NK-92 (cell line): Measurements from ENCODE around the gene PCLAF.
"Not testable (repeated sequence)": the region's sequence is repeated elsewhere in the genome, so short reads cannot be mapped to it uniquely, and the experiment has no call there.

ENCODE experiments used
- DNase-seq: peaks from one replicate; lab custom pipeline; 2025; ENCODE audit not compliant: unreplicated experiment; lab: John Stamatoyannopoulos, UW

The PCLAF gene, protein sequence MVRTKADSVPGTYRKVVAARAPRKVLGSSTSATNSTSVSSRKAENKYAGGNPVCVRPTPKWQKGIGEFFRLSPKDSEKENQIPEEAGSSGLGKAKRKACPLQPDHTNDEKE

GRCh38 chr15:64381000-64381751 lies at the start of gene PCLAF:
TSS of gene PCLAF (minus strand) at chr15:64381441. CDS start at chr15:64381371, 70 bp downstream.
- DNase-seq = peak; percentile 65

- DNase-seq = no peak
Observed at GRCh38 chr15:64430000-64430735, 48.9 kb upstream of the PCLAF start.

DNA sequence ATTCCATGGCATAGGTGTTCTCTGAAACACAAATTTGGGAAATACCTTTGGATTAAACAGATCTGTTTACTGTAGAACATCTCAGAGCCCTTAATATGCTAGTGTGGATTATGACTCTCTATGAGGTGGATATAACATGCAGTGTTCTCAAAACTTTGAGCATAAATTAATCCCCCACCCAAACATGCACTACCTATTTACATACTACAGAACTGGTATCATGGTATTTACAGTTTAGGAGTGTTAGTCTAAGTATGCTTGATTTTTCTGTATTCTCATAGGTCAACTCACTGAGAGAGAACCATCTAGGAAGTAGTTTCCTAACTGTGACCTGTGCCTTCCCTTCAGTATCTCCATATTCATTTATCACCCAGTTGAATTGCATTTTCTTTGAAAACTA lies 48.2 kb upstream of the PCLAF start:
- no peak for DNase-seq

DNA sequence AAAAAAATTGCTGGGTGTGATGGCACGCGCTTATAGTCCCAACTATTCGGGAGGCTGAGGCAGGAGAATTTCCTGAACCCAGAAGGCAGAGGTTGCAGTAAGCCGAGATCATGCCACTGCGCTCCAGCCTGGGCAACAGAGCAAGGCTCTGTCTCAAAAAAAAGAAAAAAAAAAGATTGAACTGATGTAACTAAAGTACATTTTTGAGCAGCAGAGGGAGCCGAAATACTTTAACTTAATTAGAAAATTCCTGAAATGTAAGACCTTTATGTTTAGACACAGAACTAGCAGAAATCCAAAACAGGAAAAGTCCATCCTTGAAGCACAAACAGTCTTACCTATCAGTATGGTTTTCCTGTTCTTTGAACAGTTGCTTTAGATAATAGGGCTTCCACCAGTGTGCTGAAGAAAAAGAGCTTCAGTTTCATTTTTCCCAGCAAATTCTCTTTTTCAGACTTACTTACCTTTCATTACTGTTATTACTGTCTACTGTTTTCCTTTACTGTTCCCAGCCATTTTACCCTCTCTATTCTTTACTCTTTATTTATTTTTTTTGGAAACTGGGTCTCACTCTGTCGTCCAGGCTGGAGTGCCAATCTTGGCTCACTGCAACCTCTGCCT lies 45.7 kb upstream of the PCLAF start:
- DNase-seq = no peak

GRCh38 chr15:64425221-64425620 lies 44.0 kb upstream of the PCLAF start:
- DNase-seq = no peak

DNA sequence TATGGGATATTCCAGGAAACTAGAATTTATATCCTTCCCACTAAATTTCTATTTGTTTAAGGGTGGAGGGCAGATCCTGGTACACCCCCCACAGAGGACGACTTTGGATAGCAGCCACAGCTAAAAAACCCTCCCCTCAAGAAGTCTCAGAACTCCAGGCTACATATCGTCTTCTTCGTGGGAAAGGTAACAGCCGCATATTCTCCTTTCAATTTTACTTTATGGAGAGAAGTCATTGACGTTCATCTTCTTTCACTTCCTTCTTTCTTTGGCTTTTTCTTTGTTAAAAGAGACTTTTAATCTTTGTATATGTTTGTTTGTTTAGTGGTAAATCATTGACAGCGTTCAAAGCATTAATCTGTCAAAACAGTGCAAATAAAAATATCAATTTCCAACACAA lies 42.7 kb upstream of the PCLAF start:
- no peak for DNase-seq

DNA sequence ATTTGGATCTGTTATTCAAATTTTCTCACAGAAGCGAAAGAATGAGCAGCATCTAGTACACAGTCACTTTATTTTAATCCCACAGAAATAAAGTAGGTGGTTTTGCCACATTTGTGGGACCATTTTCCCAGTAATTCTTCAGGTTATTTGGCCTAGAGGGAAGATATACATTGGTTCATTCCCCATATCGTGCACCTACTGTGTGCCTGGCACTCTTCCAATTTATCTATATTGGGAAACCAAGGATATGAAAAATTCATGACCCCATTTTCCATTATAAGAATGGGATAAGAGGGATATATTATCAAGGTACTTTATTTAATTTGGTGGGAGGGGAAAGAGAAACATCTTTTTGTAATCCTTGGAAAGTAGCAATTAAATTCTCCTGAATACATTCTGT lies 41.5 kb upstream of the PCLAF start:
- DNase-seq = no peak

- no peak for DNase-seq
Observed at GRCh38 chr15:64412216-64412615, 31.0 kb upstream of the PCLAF start.

- DNase-seq = no peak
Observed at GRCh38 chr15:64400583-64400982, 19.3 kb upstream of the PCLAF start.

GRCh38 chr15:64398575-64398974 lies 17.3 kb upstream of the PCLAF start:
- no peak for DNase-seq

GRCh38 chr15:64396789-64397188 lies 15.5 kb upstream of the PCLAF start:
- no peak for DNase-seq

DNA sequence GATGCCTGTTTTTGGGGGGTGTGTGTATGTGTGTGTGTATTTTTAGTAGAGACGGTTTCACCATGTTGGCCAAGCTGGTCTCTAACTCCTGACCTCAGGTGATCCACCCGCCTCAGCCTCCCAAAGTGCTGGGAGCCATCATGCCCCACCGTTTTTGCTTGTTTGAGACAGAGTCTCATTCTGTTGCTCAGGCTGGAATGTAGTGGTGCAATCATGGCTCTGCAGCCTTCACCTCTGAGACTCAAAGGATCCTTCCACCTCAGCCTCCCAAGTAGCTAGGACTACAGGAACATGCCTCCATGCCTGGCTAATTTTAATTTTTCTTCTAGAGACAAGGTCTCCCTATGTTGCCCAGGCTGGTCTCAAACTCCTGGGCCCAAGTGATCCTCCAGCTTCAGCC lies 11.2 kb upstream of the PCLAF start:
- DNase-seq = not testable (repeated sequence)

GRCh38 chr15:64389036-64389435 lies 7.8 kb upstream of the PCLAF start:
- DNase-seq = no peak

DNA sequence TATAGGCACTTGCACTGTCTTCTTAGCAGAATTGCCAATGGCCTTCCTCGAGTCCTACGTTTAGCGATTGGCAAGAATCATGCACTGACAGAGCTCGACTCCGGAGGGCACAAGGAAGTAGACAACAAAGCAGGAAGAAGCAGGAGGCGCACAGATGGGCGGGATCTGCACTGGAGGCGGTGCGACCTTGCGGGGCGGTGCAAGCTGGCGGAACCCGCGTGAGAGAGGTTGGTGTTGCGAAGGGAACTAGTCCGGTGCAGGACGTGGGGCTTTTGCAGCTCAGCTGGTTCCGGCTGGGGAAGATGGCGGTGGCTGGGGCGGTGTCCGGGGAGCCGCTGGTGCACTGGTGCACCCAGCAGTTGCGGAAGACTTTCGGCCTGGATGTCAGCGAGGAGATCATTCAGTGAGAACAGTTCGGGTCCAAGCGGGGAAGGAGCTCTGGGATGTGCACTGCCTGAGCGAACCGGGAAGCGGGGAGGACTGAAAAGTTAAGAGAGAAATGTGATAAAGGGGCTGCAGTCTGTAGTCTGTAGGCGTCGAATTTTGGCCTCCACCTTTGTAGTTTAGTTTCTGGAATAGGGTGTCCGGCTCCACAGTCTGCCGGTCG lies 6.4 kb upstream of the PCLAF start, which contains the start of gene TRIP4:
Gene TRIP4 (plus strand): TSS at position 275 of the 607 bp plus-strand sequence. CDS start 28 bp downstream, at position 303.
- peak; percentile 86 for DNase-seq

- no peak for DNase-seq
Observed at GRCh38 chr15:64386291-64386690, 5.0 kb upstream of the PCLAF start.

GRCh38 chr15:64383760-64384159 lies 2.5 kb upstream of the PCLAF start:
- DNase-seq = no peak

DNA sequence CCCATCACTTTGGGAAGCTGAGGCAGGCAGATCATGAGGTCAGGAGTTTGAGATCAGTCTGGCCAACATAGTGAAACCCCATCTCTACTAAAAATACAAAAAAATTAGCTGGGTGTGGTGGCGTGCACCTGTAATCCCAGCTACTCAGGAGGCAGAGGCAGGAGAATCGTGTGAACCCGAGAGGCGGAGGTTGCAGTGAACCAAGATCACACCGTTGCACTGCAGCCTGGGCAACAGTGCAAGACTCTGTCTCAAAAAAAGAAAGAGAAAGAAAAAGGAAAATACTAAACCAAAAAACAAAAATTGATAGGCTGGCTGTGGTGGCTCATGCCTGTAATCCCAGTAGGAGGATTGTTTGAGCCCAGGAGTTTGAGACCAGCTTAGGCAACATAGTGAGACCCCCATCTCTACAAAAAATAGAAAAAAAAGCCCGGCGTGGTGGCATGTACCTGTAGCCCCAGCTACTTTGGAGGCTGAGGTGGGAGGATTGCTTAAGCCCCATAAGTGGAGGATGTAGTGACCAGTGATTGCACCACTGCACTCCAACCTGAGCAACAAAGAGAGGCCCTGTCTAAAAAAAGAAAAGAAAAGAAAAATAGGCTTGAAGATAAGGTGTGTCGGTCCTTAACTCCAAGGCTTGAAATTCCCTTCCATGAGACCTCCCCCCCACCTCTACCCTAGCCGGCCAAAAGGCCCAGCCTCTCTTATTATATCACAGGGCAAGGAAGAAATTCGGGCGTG lies 941 bp downstream of the PCLAF start:
- DNase-seq = not testable (repeated sequence)

DNA sequence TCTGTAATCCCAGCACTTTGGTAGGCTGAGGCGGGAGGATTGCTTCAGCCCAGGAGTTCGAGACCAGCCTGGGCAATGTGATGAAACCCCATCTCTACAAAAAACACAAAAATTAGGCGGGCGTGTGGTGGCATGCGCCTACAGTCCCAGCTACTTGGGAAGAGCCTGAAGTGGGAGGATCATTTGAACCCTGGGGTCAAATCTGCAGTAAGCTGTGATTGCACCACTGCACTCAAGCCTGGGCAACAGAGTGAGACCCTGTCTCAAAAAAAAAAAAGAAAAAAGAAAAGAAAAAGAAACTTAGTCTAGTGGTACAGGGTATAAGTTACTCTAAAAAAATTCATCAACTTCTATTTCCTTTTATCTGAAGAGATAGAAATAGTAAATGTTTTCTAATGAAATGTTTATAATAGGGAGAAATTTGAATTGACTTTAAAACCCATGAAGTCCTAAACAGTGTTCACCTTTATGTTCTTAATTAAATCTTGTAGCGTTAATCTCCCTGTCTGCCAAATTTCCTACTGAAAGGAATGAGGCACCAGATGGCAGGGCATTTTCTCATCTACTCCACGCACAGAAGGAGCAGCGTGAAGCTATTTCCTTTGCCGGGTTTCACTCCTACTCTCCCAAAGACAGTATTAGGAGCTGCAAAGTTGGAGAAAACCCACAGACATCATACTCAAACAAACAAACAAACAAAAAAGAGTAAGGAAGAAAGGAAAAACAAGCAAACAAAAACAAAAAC lies 1.9 kb downstream of the PCLAF start:
- DNase-seq = no peak

DNA sequence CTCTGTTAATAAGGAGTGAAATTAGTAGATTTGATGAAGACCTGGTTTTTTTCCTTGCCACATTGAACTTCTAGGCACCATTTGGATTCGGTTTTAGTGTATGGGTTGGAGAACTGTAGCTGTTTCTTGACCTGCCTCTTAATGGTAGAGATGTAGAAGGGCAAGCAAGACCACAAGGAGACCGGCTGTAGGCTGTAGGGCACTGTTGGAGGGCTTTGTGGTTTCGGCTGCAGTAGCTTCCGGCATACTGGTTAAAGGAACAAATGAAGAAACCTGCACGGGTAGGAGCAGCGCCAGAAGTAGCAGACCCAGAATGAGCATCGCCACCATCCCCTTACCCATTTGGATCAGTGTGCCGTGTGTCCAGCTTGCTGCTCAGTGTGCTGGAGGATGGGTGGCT lies 7.9 kb downstream of the PCLAF start:
- DNase-seq = no peak

- not testable (repeated sequence) for DNase-seq
Observed at GRCh38 chr15:64371383-64371782, 9.9 kb downstream of the PCLAF start.
